Psoas muscle (tissue), 8 donors: Measurements from ENCODE around the gene FNDC3A. TPM values are rescaled to one million over a fixed set of nuclear protein-coding genes. Genes with fewer than 3 reads are reported as not detected.

Experiments
- ATAC-seq, 4 donors: fragments of 200-7000 bp; cut with Tn5 transposase; one replicate each; pipeline ENCODE4 v1.9.1; 2020; ENCODE audit warnings: moderate library complexity in 3 of 4, mild to moderate bottlenecking in 2 of 4
- DNase-seq, 2 donors: peaks; one replicate each; pipeline ENCODE4 v3.0.0-alpha.2; 2020
- H3K27ac ChIP-seq: fragments of 200-600 bp; one replicate; pipeline ENCODE4 v1.8.0; 2022
- H3K27me3 ChIP-seq, 3 donors: fragments of 200-600 bp in 1 of 3; one replicate each; pipeline versions ENCODE4 v1.6.1 to v1.8.0; 2013 to 2022; ENCODE audit warnings: low read length in 2 of 3, mild to moderate bottlenecking in 2 of 3, moderate library complexity in 1 of 3; ENCODE audit not compliant: insufficient read depth in 3 of 3
- H3K36me3 ChIP-seq, 2 donors: fragments of 200-600 bp in 1 of 2; one replicate each; pipeline versions ENCODE4 v1.6.1 to v1.8.0; 2013 to 2022; ENCODE audit warnings: low read depth in 1 of 2, mild to moderate bottlenecking in 1 of 2, moderate library complexity in 1 of 2; ENCODE audit not compliant: insufficient read depth in 1 of 2
- H3K4me1 ChIP-seq: fragments of 200-600 bp; one replicate; pipeline ENCODE4 v1.8.0; 2022
- H3K4me3 ChIP-seq: fragments of 200-600 bp; one replicate; pipeline ENCODE4 v1.8.0; 2022; ENCODE audit warnings: mild to moderate bottlenecking
- H3K9me3 ChIP-seq: fragments of 200-600 bp; one replicate; pipeline ENCODE4 v1.8.0; 2022
- CTCF ChIP-seq: fragments of 200-600 bp; IDR thresholded peaks from one replicate; pipeline ENCODE4 v1.8.0; 2022; ENCODE audit warnings: antibody characterized with exemption
- WGBS, 3 donors: extraction: QIAGEN DNeasy Blood & Tissue Kit; methylation state at CpG; one replicate each; pipeline versions ENCODE4 v1.1.6 to v1.1.7; 2013; 5-methylcytosine and 5-hydroxymethylcytosine counted together
- intact Hi-C, 2 donors: fragments of 100-400 bp; cut with DNase I; formaldehyde crosslinking; loops; one replicate each; pipeline versions ENCODE4 v1.11.0 to v1.14.2; 2022
- polyA plus RNA-seq, 3 donors: library from polyadenylated mRNA; stranded (reverse); fragments of 200-250 nt; gene quantifications; one replicate each; pipeline ENCODE4 v1.2.3, GENCODE V29; 2013
- total RNA-seq, 4 donors: library from RNA; stranded (reverse); fragmentation: NEBNext Ultra II Directional in 2 of 4; extraction: Animal tissue kit (Norgen Biotek cat#: 25700) in 2 of 4; gene quantifications; one replicate each; pipeline versions ENCODE4 v1.2.1 to v1.2.4, GENCODE V29; 2021 to 2023
- donor health status: healthy with polysubstance abuse.
- donor health status: DM: no; HTN: no; CAD: no; lungs with moderate emphysema.
- donor health status: Bipolar disorder and iron deficiency.
- donor health status: healthy.
- donor health status: DM: yes; HTN: yes; CAD: no.
- donor health status: DM: no; HTN: no; CAD: no.
- donor health status: DM: no; HTN: no; CAD: no.
- donor health status: DM: yes; HTN: yes; CAD: no.

FNDC3A gene
- total and polyA plus RNA-seq, 7 donors, result 4.4 to 18.6 (median 10.5) TPM

DNA sequence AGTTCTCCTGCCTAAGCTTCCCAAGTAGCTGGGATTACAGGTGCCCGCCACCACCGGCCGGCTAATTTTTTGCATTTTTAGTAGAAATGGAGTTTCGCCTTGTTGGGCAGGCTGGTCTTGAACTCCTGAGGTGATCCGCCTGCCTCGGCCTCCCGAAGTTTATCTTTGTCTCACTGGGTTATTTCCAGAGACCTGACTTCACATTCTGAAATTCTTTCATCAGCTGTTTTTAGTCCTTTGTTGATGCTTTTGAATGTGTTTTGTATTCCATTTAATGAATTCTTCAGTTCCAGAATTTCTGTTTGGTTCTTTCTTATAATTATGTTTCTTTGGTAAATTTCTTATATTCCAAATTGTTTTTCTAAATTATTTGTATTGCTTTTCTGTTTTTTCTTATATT lies 189.0 kb downstream of the FNDC3A start:
- no peak overlapping the region for H3K27ac ChIP-seq
- ATAC-seq (no peak), DNase-seq (no peak)
- WGBS, 3 donors, result 98 to 100% (median 99%) methylated on average over 7 of the region's 7 CpGs
- peaks cover 16% of the 10 kb centered on the region for H3K9me3 ChIP-seq
- TF ChIP-seq CTCF, result no peak
- no peaks in the 10 kb centered on the region for H3K27me3 ChIP-seq
- intact Hi-C loops, result no loop called here
- no peak overlapping the region for H3K4me3 ChIP-seq
- peaks cover 4 to 42% of the 10 kb centered on the region in 2 donors for H3K36me3 ChIP-seq
- H3K4me1 ChIP-seq, result no peaks in the 10 kb centered on the region

DNA sequence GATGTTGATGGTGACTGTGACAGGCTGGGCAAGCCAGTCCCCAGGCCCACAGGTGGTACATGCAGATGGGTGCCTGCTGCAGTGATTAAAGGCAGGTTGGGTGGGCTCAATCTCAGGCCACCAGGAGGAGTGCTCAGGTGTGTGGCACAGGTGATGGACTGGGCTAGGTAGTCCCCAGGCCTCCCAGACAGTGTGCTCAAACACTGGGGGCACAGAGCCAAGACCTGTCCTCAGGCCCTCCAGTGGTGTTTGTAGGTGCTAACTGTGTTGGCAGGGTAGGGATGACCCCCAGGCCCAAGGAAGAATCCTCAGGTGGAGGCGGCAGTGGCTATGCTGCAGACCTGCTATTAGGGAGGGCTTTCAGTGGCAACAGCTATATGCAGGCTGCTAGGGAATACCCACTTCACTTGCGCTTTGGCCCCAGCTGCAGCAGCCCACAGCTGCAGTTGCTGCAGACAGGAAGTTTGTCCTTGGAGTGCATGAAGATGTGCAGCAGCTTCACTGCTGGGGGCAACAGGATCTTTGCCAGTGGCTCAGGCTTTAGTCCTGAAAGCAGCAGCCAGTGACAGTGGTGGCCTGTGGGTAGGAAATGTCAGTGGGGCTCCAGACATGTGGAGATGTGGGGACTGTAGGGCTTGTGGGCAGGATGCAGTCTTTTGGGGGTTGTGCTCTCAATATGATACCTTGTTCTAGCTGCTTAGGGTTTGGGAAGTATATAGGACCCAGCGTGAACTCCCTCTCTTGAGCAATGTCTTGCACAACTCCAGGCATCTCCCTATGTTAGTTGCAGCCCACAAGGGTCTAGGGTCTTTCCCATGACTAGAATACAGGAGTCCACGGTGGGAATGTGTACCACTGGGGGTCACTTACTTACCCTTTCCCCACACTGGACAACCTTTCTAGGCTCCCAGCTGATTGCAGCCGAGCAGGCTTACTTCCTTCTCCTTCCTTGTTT lies 190.4 kb downstream of the FNDC3A start:
- Histone ChIP-seq H3K36me3 (peaks cover 4 to 51% of the 10 kb centered on the region in 2 donors), H3K9me3 (peaks cover 16% of the 10 kb centered on the region), H3K27me3 (no peaks in the 10 kb centered on the region), H3K4me3 (no peak overlapping the region), H3K27ac (no peak overlapping the region), H3K4me1 (no peaks in the 10 kb centered on the region)
- ATAC-seq, result no peak
- no peak for DNase-seq
- no peak for TF ChIP-seq CTCF
- intact Hi-C loops, result no loop called here
- WGBS, 3 donors, result 88 to 95% (median 92%) methylated on average over 5 of the region's 5 CpGs

DNA sequence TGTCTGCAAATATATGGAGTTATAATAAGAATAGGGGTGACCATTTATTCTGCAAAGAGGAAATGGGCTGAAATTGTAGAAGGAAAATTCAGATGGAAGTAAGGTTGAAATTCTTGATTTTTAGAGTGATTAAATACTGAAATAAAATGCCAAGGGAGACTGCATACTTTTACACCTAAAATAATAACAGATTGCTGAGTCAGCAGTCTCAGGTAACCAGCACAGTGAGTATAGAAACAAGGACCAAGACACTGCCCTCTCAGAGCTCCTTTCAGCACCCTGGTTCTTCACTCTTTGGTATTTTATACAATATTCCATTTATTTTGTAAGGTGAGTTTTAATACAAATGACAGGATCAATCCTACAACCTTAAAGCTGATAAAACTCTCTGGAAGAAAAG lies 195.6 kb downstream of the FNDC3A start:
- H3K27me3 ChIP-seq, result no peaks in the 10 kb centered on the region
- peaks cover 0 to 78% of the 10 kb centered on the region in 2 donors for H3K36me3 ChIP-seq
- H3K27ac ChIP-seq, result no peak overlapping the region
- TF ChIP-seq CTCF, result no peak
- no peak overlapping the region for H3K4me3 ChIP-seq
- no peaks in the 10 kb centered on the region for H3K9me3 ChIP-seq
- intact Hi-C loops, result no loop called here
- no peaks in the 10 kb centered on the region for H3K4me1 ChIP-seq
- DNase-seq (no peak), ATAC-seq (no peak)

- ATAC-seq (no peak), DNase-seq (no peak)
- TF ChIP-seq CTCF, result no peak
- 73 to 84% (median 83%) methylated on average over 1 of the region's 1 CpG for WGBS, 3 donors
- Histone ChIP-seq H3K36me3 (peaks cover 0 to 89% of the 10 kb centered on the region in 2 donors), H3K9me3 (no peaks in the 10 kb centered on the region), H3K27ac (no peak overlapping the region), H3K4me3 (no peak overlapping the region), H3K27me3 (no peaks in the 10 kb centered on the region), H3K4me1 (no peaks in the 10 kb centered on the region)
- intact Hi-C loops, result no loop called here
These were observed 208.1 kb downstream of the FNDC3A start for GRCh38 chr13:49183672-49184325.
